HG02943 (cell line): ENCODE results near the gene LOXHD1.

Experiments
- ATAC-seq: cut with Tn5 transposase; IDR thresholded peaks from one replicate; pipeline ENCODE4 v1.9.1; 2021; ENCODE audit warnings: mild to moderate bottlenecking, low read depth, moderate library complexity; ENCODE audit not compliant: unreplicated experiment

LOXHD1 gene

DNA sequence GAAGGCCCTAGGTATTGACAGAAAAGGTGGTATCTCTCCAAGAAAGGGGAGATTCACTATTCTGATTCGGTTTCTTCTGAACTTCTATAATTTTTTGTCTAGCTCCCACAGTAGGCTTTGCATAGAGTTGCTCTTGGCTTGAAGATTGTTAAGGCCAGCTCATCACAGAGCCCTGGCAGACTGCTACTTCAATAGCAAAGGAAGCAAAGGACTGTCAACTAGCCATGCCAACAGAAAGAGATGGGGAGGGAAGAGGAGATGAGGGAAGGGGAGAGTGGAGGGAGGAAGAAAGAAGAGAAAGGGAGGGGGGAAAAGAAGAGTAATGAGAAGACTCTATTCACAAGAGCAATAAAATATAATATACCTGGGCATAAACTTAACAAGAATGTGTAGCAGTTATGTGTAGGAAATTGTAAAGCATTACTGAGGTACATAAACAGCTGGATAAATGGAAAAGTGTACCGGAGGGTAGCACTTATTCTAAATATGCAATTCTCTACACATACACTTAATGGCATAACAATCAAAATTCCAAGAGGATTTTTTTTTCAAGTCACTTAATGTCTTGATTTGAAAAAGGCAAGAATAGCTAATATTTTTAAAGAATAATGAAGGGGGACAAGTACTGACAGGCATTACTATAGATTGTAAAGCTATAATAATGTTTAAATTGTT is 102.5 kb downstream of the LOXHD1 start:
- no peak for ATAC-seq

DNA sequence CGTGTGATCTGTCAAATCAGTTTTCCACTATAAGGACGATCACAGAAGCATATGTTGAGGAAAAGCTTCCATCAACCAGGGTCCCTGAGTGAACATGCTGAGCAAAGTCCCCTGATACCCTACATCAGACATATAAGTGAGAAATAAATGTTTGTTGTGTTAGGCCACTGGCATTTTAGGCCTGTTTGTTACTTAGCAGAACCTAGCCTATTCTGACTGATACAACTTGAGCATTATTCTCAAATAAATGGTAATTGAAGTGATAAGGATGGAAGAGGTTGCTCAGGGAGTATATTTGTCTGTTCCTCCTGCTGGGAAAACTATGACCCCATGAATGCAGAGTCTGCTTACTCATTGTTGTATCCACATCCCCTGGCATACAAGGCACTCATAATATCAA is 106.4 kb downstream of the LOXHD1 start:
- no peak for ATAC-seq

DNA sequence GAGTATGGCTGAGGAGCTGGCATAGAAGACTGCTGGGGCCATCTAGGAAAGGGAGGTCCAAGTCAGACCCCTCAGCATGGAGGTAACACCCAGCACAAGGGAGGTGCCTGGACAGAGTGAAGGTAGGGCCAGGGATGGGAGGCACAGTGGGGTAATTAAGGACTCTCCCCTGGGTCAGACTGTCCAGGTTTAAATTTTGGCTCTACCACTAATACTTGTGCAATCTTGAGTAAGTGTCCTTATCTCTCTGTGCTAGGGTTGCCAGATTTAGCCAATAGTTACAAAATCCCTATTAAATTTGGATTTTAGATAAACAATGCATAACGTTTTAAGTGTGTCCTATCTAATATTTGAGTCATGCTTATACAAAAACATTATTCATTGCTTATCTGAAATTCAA is 109.5 kb downstream of the LOXHD1 start:
- ATAC-seq = no peak

DNA sequence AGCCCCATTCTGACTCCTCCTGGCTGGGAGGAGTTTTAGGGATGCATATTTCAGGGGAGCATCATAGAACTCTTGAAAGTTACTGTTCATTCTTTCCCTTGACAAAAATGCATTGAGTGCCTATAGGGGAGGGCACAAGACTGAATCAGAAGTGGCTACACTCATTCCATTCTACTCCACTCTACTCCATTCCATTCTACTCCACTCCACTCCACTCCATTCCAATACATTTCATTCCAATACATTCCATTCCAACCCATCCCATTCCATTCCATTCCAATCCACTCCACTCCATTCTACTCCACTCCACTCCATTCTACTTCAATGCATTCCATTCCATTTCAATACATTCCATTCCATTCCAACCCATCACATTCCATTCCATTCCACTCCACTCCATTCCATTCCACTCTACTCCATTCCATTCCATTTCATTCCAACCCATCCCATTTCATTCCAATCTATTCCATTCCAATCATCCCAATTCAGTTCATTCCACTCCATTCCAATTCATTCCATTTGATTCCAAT is 110.8 kb downstream of the LOXHD1 start:
- no peak for ATAC-seq

DNA sequence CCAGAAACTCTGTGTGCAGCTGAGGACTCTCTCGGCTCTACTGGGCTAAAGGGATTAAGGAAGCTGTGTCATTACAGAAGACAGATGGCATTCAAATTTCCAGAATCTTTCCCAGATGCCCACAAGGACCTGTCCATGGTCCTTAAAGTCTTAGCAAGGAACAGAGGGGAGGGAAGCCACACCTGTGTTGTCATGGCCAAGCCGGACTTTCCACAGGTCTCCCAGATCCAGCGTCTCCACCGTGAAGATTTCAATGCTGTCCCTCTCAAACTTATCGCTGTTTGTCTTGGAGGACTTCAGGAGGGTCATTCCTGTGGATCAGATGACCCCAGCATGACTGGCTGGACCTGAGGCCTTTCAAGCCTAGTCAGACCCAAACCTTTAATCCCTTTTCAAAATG is 114.5 kb downstream of the LOXHD1 start:
- no peak for ATAC-seq

DNA sequence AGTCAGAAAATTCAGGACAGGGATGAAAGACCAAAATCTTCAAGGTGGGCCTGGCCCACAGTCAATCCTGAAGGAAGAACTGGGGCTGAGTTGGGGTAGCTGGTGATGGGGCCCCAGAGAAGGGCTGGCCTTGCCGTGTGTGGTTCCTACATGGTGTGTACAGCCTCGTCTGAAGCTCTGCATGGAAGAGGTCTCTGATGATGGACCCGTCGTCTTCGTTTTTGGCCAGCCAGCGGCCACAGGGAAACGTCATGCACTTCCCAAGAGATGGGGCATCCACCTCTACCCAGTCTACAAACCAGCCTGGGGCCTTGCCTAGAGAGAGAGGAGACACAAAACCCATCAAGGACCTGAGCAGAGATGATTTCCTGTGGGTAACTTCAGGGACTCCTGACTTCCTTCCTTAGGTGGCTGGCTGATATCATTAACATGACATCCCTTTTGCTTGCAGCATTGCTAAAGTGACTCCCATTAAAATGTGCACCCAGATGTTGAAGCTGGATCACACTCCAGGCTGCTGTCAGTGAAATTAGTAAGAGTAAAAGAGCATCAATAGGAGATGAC is 115.3 kb downstream of the LOXHD1 start:
- ATAC-seq = no peak

DNA sequence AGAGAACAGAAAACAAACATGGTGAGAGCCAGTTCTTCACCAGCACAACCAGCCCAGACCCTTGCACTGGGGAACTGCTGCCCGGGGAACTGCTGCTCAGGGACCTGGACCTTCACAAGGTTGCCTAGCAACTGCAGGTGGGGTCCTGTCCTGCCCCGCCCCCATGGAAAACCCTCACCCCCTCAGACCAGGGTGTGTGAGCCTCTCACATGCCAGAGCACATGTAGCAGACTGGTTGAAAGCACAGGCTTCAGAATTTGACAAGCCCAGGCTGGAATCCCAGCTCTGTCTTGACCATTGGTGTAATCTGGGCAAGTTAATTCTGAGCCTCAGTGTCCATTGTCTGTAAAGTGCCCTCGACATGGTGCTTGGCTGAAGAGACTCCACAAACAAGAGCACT is 118.6 kb downstream of the LOXHD1 start:
- ATAC-seq = no peak

DNA sequence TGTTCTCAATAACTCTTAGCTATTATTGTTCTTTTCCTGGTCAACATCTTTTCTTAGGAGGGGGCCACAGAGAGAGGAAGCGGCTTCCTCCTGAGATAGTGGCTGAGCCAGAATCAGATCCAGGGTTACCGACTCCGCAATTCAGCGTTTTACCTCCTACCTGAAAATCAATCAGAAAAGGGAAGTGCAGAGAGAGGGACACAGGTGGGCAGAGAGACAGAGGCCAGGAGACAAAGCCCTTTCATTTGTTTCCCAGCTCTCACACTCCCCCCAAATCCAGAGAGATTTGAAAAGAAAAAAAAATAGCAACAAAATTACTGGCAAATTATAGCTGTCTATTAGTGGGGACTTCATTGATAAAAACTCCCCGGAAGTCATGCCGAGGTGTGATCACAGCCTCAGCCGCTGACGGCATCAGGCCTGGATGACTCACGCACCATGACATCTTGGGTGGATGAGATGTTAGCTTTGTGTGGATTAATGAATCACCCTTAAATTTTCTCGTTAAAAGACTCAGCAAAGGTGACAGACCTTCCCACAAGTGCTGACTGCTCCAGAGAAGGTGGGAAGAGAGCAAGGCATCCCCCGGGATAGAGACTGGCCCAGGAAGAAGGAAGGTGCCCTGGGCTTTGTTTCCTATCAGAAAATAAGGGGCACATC is 120.7 kb downstream of the LOXHD1 start:
- ATAC-seq = no peak

DNA sequence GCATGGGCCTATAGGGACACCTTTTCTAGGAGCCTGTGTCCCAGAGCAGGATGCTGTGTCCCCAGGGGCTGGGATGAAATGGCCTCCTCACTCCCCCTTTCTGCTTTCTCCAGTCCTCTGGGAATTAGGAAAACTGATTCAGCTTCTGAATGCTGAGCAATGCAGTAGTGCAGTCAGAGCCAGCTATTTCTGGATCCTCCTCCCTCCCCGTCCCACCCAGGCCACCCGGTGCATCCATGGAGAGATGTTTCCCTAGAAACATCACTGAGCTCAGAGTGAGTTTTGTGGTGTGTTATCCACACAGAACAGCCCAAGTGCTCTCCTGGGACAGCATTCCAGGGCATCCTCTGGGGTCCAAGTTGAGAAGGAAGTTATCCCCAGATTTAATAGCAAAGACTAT is 125.5 kb downstream of the LOXHD1 start:
- ATAC-seq = no peak

DNA sequence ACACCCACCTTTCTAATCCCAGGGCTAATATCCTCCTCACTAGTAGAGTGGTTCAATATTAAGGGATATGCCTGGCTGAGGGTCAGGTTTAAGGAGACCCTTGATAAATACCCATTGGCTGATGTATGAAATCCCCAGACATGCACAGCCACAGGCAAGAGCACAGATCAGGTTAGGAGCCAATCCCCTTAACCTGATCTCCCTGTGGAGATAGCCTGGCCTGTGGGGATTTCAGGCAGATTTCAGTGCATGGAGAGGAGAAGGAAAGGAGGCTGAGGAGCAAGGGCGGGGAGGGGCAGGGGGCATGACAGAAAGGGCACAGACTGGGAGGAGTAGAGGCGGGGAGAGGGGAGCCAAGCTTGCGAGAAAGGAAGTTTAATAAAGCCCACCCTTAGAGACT is 129.0 kb downstream of the LOXHD1 start:
- no peak for ATAC-seq

DNA sequence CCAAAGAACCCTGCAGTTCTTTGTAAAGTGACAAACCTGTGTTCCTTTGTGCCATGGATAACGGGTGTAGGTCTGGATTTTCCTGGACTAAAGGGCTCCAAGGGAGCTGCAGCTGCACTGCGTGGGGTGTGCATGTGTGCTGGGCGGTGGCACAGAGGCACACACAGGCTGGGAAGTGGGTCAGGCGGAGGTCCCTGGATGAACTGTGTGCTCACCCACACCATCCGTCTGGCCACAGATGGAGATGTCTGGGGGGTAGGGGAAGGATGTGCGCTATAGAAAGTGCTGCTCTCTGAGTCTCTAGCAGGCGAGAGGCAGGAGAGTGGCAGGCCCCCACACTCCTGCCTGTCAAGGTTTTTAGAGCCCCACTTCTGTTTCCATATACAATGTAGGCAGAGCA is 137.2 kb downstream of the LOXHD1 start:
- no peak for ATAC-seq

DNA sequence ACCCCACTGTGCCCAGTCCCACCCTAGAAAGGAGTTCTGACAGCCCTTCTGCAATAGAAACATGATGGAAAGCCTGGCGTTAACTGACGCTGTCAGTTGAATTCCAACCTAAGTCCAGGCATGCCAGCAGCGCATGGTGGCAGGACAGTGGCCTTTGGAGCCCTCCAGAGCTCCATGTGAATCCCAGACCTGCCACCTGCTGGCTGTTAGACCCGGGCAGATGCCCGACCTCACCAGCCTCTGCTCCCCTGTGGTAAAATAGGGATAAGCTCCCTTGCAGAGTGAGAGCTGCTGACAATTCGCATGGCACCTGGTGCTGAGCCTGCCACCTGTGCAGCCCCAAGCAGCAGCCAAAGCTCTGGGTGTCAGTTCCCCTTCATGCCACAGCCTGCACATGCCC is 138.6 kb downstream of the LOXHD1 start:
- no peak for ATAC-seq

DNA sequence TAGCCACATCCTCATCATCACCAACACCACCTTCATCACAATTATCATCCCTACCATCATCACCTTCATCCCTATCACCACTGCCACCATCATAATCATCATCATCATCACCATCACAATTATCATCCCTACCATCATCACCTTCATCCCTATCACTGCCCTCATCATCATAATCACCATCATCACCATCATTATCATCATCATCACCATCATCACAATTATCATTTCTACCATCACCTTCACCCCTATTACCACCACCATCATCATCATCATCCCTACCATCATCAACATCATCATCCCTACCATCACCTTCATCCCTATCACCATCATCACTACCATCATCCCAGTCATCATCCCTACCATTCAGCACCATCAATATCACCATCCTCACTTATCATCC is 140.5 kb downstream of the LOXHD1 start:
- no peak for ATAC-seq

DNA sequence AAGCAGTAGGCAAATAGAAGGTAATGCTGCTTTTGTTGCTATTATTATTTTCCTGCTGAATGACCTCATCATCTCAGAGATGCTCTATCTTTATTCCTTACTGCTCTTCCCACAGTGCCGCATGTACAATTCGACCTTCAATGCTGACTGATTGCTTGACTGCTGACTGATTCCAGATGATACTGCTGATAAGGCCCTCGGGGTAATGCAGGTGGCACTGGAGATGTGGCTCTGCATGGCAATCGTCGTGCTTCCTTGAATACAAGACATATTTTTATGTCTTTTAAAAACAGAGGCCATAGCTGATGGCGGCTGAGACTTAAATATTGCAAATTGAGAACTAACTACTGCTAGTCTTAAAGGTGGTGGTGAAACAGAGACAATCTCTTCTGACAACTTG is 146.6 kb downstream of the LOXHD1 start:
- ATAC-seq = no peak

DNA sequence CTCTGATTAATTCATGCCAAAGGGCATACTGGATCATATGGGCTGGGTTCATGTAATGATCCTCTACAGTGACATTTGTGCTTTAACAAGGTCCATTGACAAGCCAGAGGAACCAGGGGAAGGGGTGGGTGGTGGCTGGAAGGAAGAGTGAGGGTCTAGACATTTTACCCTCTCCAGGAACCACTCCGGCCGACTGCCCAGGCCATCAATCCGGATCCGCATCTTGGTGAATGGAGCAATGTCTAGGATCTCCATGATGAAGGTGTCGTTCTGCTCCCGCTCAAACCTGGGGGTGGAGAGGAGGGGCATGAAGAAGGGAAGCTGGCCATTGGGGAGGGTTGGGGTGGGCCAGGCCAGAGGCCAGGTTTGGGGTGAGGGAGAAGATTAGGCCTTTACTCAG is 147.5 kb downstream of the LOXHD1 start:
- ATAC-seq = no peak

DNA sequence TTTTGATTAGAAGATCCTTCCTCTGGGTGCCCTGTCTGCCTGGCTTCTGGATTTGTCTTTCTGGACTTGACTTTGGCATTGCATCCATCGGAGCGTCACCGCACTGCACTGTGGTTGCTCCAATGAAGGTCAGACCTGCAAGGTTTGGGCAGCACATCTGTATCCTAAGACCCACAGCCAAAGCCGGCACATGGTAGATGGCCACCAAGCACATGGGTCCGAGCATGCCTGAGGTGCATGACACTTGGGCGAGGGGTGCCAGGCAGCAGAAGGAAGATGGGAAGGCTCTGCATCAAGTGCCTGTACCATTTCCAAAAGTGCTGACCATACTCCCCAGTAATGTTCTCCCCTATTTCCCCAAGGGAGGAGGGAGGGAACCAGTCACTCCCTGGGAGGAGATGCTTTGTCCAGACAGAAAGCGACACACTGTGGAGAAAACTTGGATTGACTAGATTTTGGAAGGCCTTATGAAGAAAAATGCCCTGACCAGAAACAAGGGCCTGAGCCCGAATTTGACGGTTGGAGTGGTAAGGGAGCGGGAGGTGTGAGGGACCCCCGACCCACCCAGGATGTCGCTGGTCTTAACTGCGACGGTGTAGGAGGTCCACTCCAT is 149.9 kb downstream of the LOXHD1 start:
- ATAC-seq = no peak

DNA sequence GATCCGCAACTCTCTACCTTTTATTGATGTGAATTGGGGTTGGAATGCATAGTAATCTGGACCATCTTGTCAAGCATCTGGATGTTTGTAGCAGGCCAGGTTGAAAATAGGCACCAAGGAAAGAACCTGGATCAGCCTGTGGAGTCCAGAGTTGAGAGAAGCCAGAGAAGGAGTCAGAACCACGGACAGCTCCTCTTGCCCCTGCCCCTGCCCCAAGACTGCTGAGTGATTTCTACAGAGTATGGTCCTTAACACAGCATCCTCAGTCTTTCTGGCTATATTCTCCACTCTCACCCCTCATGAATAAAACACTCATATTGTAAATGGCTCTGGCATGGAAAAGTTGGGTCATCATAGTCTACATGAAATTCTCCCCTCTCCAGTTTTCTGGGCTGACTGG is 154.6 kb downstream of the LOXHD1 start:
- ATAC-seq = no peak

DNA sequence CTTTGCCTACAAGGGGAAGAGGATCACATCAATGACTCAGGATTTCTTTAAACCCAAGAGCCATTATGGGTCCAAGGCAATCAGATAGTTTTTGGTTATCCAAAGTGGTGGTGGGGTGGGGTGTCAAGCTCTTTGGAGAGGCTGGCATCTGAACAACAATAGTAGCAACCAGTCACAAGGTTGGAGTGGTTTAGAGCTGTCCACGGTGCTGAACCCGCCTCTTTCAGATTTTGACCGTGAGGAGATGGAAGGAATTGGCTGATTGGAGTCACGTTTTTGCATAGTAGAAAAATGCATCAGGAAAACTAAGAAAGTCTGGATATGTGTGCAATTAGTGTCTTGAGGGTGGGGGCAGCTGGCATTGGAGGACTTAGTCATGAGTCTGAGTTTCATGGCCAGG is 159.9 kb downstream of the LOXHD1 start:
- ATAC-seq = no peak

DNA sequence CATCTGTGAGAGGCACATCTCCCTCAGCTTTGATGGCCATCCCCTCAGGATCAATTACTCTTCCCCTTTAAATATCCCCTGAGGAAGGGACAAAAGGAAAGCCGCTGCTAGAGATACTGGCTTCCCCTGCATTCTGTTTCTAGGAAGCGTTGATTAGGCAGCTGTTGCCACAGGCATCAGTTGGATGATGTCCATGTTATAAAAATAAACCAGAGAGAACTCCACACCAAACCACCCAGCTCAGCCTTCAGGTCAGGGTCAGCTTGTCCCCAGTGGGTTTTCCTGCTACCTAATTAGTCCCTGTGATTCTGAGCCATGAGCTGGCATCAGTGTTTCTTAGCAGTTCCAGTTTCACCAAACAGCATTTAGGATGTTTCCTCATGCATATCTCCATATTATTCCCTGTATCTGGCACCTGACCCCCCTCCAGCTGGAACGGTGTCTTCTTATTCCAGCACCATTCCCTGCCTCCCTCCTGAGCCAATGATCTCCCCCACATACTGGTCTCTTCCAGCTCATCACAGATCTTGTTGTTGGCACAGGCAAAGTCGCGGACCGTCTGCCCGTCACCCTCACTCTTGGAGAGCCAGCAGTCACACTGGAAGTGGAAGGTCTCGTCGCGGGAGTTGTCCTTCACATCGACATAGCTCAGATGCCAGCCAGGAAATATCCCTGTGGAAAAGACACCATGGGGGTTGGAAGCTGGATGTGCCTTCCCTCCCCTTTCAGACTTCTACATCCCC is 168.4 kb downstream of the LOXHD1 start:
- no peak for ATAC-seq

DNA sequence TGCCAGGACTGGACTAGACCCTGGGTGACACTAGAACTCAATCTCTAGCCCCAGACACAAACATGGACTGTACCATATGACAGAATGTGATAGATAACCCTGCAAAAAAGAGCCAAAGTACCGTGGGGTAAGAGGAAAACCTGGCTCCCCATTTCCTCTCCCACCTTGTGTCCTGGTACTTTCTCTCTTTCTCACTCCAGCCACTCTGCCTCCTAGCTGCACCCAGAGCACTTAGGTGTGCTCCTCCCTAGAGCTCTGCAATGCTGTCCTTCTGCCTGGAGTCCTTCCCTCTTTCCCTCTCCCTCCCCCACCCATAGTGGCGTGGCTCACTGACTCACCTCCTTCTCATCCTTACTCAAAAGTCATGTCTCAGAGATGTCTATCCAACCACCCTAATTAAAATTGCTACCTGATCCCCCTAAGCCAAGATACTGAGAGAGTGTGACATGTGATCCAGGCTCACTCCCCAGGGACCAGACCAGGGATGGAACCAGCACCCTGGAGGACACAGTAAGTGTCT is 171.3 kb downstream of the LOXHD1 start:
- ATAC-seq = no peak

DNA sequence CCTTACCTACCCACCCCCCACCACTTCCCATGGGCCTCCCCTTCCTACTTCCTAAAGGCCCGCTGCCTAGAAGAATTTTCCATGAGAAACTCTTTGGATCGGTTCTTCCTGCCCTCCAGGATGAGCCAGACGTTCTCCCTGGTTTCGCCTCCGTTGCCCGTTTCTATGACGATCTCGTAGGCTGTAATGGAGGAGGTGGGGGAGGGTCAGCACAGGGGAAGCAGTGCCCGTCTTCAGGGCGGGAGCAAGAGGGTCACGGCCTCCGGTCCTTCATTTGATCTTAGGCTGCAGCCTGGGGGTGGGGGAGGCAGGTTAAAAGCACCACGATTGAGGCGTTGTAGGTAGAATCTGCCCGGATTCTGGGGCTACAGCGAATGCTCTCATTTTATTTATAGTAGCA is 172.0 kb downstream of the LOXHD1 start:
- ATAC-seq = no peak
